Astrocyte (in vitro differentiated cells and primary cell): ENCODE results near the gene NAV2.

Source experiments
- EZH2 ChIP-seq: IDR thresholded peaks from 2 replicates; pipeline ENCODE4 v1.6.1; 2012; ENCODE audit warnings: mild to moderate bottlenecking, low read length, inconsistent platforms; ENCODE audit not compliant: insufficient read depth
- TF ChIP-seq, protein P1 (sequence below): IDR thresholded peaks from 2 replicates; pipeline ENCODE4 v1.5.1; 2011; ENCODE audit warnings: low read depth, mild to moderate bottlenecking, inconsistent platforms, low read length, moderate library complexity; ENCODE audit not compliant: insufficient read depth

DNA sequence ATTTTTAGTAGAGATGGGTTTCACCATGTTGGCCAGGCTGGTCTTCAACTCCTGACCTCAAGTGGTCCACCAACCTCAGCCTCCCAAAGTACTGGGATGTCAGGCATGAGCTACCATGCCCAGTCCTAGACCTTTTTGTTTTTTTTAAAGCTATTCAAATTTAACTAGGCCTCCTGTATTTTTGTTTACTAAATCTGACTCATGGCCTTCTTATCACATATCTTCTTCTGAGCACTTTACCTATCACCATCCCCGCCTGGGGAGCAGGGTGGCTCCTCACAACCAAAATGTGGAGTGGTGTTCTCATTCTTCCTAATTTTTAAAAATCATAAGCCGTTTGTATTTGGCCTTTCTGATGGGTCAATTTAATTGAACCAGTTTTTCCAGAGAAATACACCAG is 355.0 kb downstream of the NAV2 start:
- TF ChIP-seq, protein P1, sequence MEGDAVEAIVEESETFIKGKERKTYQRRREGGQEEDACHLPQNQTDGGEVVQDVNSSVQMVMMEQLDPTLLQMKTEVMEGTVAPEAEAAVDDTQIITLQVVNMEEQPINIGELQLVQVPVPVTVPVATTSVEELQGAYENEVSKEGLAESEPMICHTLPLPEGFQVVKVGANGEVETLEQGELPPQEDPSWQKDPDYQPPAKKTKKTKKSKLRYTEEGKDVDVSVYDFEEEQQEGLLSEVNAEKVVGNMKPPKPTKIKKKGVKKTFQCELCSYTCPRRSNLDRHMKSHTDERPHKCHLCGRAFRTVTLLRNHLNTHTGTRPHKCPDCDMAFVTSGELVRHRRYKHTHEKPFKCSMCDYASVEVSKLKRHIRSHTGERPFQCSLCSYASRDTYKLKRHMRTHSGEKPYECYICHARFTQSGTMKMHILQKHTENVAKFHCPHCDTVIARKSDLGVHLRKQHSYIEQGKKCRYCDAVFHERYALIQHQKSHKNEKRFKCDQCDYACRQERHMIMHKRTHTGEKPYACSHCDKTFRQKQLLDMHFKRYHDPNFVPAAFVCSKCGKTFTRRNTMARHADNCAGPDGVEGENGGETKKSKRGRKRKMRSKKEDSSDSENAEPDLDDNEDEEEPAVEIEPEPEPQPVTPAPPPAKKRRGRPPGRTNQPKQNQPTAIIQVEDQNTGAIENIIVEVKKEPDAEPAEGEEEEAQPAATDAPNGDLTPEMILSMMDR: no peak
- no peak for TF ChIP-seq EZH2
